Trophoblast cell (in vitro differentiated cells and primary cell): Measurements from ENCODE around the gene TUBB2B.

ENCODE experiments used
- DNase-seq, 2 donors: peaks; one replicate each; pipeline ENCODE4 v3.0.0-alpha.2; 2016
- H2AFZ ChIP-seq: 2 replicates; pipeline ENCODE4 v1.6.1; 2013; ENCODE audit warnings: low read length, moderate library complexity, mild to moderate bottlenecking; ENCODE audit not compliant: insufficient read depth, poor library complexity
- H2AK5ac ChIP-seq: 2 replicates; pipeline ENCODE4 v1.6.1; 2013; ENCODE audit warnings: mild to moderate bottlenecking, low read length
- H2BK120ac ChIP-seq: 2 replicates; pipeline ENCODE4 v1.6.1; 2013; ENCODE audit warnings: low read length, mild to moderate bottlenecking, moderate library complexity; ENCODE audit not compliant: insufficient read depth, poor library complexity
- H2BK12ac ChIP-seq: 2 replicates; pipeline ENCODE4 v1.6.1; 2013; ENCODE audit warnings: mild to moderate bottlenecking, low read length, moderate library complexity
- H2BK5ac ChIP-seq: 2 replicates; pipeline ENCODE4 v1.6.1; 2013; ENCODE audit warnings: low read length, low read depth, moderate library complexity, mild to moderate bottlenecking; ENCODE audit not compliant: poor library complexity
- H3K14ac ChIP-seq: 2 replicates; pipeline ENCODE4 v1.6.1; 2013; ENCODE audit warnings: mild to moderate bottlenecking, low read length
- H3K18ac ChIP-seq: 2 replicates; pipeline ENCODE4 v1.6.1; 2013; ENCODE audit warnings: mild to moderate bottlenecking, low read length
- H3K23ac ChIP-seq: 2 replicates; pipeline ENCODE4 v1.6.1; 2013; ENCODE audit warnings: low read length
- H3K27ac ChIP-seq: 2 replicates; pipeline ENCODE4 v1.5.1; 2013; ENCODE audit warnings: low read depth, mild to moderate bottlenecking, inconsistent platforms, low read length, moderate library complexity
- H3K27me3 ChIP-seq: 2 replicates; pipeline ENCODE4 v1.6.1; 2013; ENCODE audit warnings: inconsistent platforms, mild to moderate bottlenecking, low read length, moderate library complexity; ENCODE audit not compliant: insufficient read depth
- H3K36me3 ChIP-seq, 2 experiments: 1 replicate in 1 of 2; 2 replicates in 1 of 2; pipeline ENCODE4 v1.6.1; 2013; ENCODE audit warnings: low read length in 2 of 2, mild to moderate bottlenecking in 2 of 2, moderate library complexity in 1 of 2; ENCODE audit not compliant: insufficient read depth in 2 of 2, control insufficient read depth in 1 of 2
- H3K4ac ChIP-seq: 2 replicates; pipeline ENCODE4 v1.6.1; 2013; ENCODE audit warnings: low read depth, mild to moderate bottlenecking, low read length, moderate library complexity
- H3K4me1 ChIP-seq, 2 experiments: 1 replicate in 1 of 2; 2 replicates in 1 of 2; pipeline ENCODE4 v1.6.1; 2013; ENCODE audit warnings: low read length in 2 of 2, mild to moderate bottlenecking in 2 of 2, moderate library complexity in 1 of 2; ENCODE audit not compliant: insufficient read depth in 2 of 2, control insufficient read depth in 1 of 2
- H3K4me2 ChIP-seq: 2 replicates; pipeline ENCODE4 v1.6.1; 2013; ENCODE audit warnings: inconsistent platforms, mild to moderate bottlenecking, low read length, moderate library complexity
- H3K4me3 ChIP-seq: 2 replicates; pipeline ENCODE4 v1.5.1; 2013; ENCODE audit warnings: mild to moderate bottlenecking, low read depth, low read length, inconsistent platforms
- H3K79me1 ChIP-seq: one replicate; pipeline ENCODE4 v1.6.1; 2013; ENCODE audit warnings: low read length
- H3K79me2 ChIP-seq: 2 replicates; pipeline ENCODE4 v1.6.1; 2013; ENCODE audit warnings: low read length, mild to moderate bottlenecking; ENCODE audit not compliant: control insufficient read depth, insufficient read depth, poor library complexity
- H3K9ac ChIP-seq: 2 replicates; pipeline ENCODE4 v1.6.1; 2013; ENCODE audit warnings: mild to moderate bottlenecking, low read length
- H3K9me3 ChIP-seq: 2 replicates; pipeline ENCODE4 v1.6.1; 2013; ENCODE audit warnings: low read depth, mild to moderate bottlenecking, control low read depth, inconsistent platforms, low read length; ENCODE audit not compliant: insufficient read depth
- H4K12ac ChIP-seq: 2 replicates; pipeline ENCODE4 v1.6.1; 2013; ENCODE audit warnings: low read depth, mild to moderate bottlenecking, low read length, moderate library complexity
- H4K8ac ChIP-seq: 2 replicates; pipeline ENCODE4 v1.6.1; 2013; ENCODE audit warnings: low read depth, mild to moderate bottlenecking, low read length, moderate library complexity
- H4K91ac ChIP-seq: one replicate; pipeline ENCODE4 v1.6.1; 2013; ENCODE audit warnings: low read depth, mild to moderate bottlenecking, low read length, moderate library complexity
- WGBS: extraction: QIAGEN DNeasy Blood & Tissue Kit; methylation state at CpG from one replicate; pipeline ENCODE4 v1.1.7; 2013; ENCODE audit warnings: missing lambda C conversion rate; ENCODE audit not compliant: insufficient read length, insufficient coverage; ENCODE audit errors: extremely low coverage; 5-methylcytosine and 5-hydroxymethylcytosine counted together

The TUBB2B gene

DNA sequence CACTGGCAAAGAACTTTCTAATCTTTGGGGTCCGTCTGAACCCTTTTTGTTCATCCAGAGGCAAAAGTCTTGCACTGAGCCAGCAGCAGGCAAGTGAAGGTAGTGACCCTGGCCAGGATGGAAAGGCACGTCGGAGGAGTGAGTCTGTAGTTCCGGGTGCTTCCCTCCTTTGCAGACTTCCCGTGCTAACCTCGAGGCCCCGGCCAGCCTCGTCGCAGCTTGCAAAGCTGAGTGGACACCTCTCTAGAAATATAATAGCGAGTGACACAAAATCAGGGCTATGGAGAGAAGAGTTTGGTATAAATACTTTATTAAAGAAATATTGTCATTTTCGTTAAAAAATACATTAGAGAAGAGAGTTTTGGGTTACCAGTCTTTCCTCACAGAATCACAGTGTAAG, 41.2 kb upstream of the TUBB2B start:
- H3K36me3 ChIP-seq = peaks cover 43 to 51% of the 10 kb centered on the region in 2 experiments
- no peaks in the 10 kb centered on the region for H3K4me1 ChIP-seq
- H3K23ac ChIP-seq = no peak overlapping the region
- H3K4me3 ChIP-seq = no peak overlapping the region
- H3K9ac ChIP-seq = no peak overlapping the region
- H4K12ac ChIP-seq = no peak overlapping the region
- no peaks in the 10 kb centered on the region for H3K79me2 ChIP-seq
- no peak overlapping the region for H3K4ac ChIP-seq
- H3K79me1 ChIP-seq = no peaks in the 10 kb centered on the region
- peaks cover 3% of the 10 kb centered on the region for H3K9me3 ChIP-seq
- H2BK12ac ChIP-seq = no peak overlapping the region
- H2BK120ac ChIP-seq = no peak overlapping the region
- no peak overlapping the region for H3K4me2 ChIP-seq
- H3K18ac ChIP-seq = no peak overlapping the region
- H3K27me3 ChIP-seq = no peaks in the 10 kb centered on the region
- no peak overlapping the region for H2AFZ ChIP-seq
- H3K27ac ChIP-seq = no peak overlapping the region
- WGBS = no CpG with 5 or more reads among the region's 11 CpGs
- H3K14ac ChIP-seq = no peak overlapping the region
- no peak overlapping the region for H2BK5ac ChIP-seq
- H4K91ac ChIP-seq = no peak overlapping the region
- H2AK5ac ChIP-seq = no peak overlapping the region
- H4K8ac ChIP-seq = no peak overlapping the region
- DNase-seq = no peak

- H3K36me3 ChIP-seq = peaks cover 38 to 44% of the 10 kb centered on the region in 2 experiments
- H3K79me2 ChIP-seq = no peaks in the 10 kb centered on the region
- H2BK5ac ChIP-seq = no peak overlapping the region
- no peak overlapping the region for H3K18ac ChIP-seq
- no peak overlapping the region for H3K4ac ChIP-seq
- no peak overlapping the region for H4K91ac ChIP-seq
- H3K23ac ChIP-seq = no peak overlapping the region
- H4K8ac ChIP-seq = no peak overlapping the region
- no peak overlapping the region for H2BK120ac ChIP-seq
- H2AFZ ChIP-seq = no peak overlapping the region
- no peaks in the 10 kb centered on the region for H3K27me3 ChIP-seq
- H3K4me1 ChIP-seq = no peaks in the 10 kb centered on the region
- no peak overlapping the region for H4K12ac ChIP-seq
- no peak overlapping the region for H2BK12ac ChIP-seq
- H2AK5ac ChIP-seq = no peak overlapping the region
- no peak overlapping the region for H3K4me3 ChIP-seq
- H3K14ac ChIP-seq = no peak overlapping the region
- no peaks in the 10 kb centered on the region for H3K79me1 ChIP-seq
- H3K27ac ChIP-seq = no peak overlapping the region
- WGBS = no CpG with 5 or more reads among the region's 5 CpGs
- no peak overlapping the region for H3K4me2 ChIP-seq
- DNase-seq = no peak
- peaks cover 3% of the 10 kb centered on the region for H3K9me3 ChIP-seq
- H3K9ac ChIP-seq = no peak overlapping the region
Measured at GRCh38 chr6:3267162-3267561, 39.7 kb upstream of the TUBB2B start.

DNA sequence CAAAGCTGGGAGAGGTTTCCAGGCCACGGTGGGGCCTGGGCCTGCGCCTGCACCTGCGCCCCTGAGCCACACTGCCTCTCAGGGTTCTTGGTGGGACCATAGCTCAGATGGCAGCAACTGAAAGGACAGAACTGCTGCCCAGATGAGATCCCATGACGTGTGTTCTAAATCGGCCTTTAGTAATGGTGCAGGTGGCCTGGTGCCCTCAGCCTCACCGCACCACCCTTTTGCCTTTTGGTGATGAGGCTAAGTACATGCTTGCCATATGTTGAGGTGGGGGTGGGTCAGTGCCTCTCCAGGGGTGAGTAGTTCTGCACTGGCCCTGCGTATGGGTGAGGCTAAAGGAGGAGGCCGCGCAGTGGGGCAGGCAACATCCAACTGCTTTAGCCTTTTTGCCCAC, 38.7 kb upstream of the TUBB2B start:
- Histone ChIP-seq H3K14ac (no peak overlapping the region), H3K18ac (no peak overlapping the region), H4K8ac (no peak overlapping the region), H4K91ac (no peak overlapping the region), H3K23ac (no peak overlapping the region), H2BK5ac (no peak overlapping the region), H4K12ac (no peak overlapping the region), H3K27me3 (no peaks in the 10 kb centered on the region), H3K4me1 (no peaks in the 10 kb centered on the region), H3K27ac (no peak overlapping the region), H3K4me3 (no peak overlapping the region), H3K36me3 (peaks cover 29 to 34% of the 10 kb centered on the region in 2 experiments), H3K9ac (peak overlapping the region; percentile 29), H2AFZ (no peak overlapping the region), H2BK120ac (no peak overlapping the region), H2BK12ac (no peak overlapping the region), H3K9me3 (peaks cover 3% of the 10 kb centered on the region), H3K79me1 (no peaks in the 10 kb centered on the region), H2AK5ac (no peak overlapping the region), H3K79me2 (no peaks in the 10 kb centered on the region), H3K4ac (no peak overlapping the region), H3K4me2 (no peak overlapping the region)
- no CpG with 5 or more reads among the region's 9 CpGs for WGBS
- no peak for DNase-seq

- Histone ChIP-seq H3K4me3 (no peak overlapping the region), H3K4me2 (no peak overlapping the region), H4K91ac (no peak overlapping the region), H3K18ac (no peak overlapping the region), H3K79me2 (no peaks in the 10 kb centered on the region), H4K8ac (no peak overlapping the region), H2BK12ac (no peak overlapping the region), H3K27ac (no peak overlapping the region), H3K27me3 (no peaks in the 10 kb centered on the region), H3K4me1 (no peaks in the 10 kb centered on the region), H2AK5ac (no peak overlapping the region), H2BK120ac (no peak overlapping the region), H3K23ac (no peak overlapping the region), H3K9ac (no peak overlapping the region), H3K14ac (no peak overlapping the region), H4K12ac (no peak overlapping the region), H2BK5ac (no peak overlapping the region), H3K4ac (no peak overlapping the region), H3K9me3 (peaks cover 3% of the 10 kb centered on the region), H2AFZ (no peak overlapping the region), H3K79me1 (no peaks in the 10 kb centered on the region), H3K36me3 (peaks cover 24 to 29% of the 10 kb centered on the region in 2 experiments)
- no peak for DNase-seq
- WGBS = no CpG with 5 or more reads among the region's 9 CpGs
Measured at GRCh38 chr6:3265671-3266070, 38.2 kb upstream of the TUBB2B start.
